ENCODE measurements around the gene SUN1. TPM values are rescaled to one million over a fixed set of nuclear protein-coding genes. Genes with fewer than 3 reads are reported as not detected.
A peak's percentile ranks its signal among the peaks of the same experiment; 100 is the strongest.

Gene SUN1
- total RNA-seq, 1 experiment from 2014 or later = 126 TPM

DNA sequence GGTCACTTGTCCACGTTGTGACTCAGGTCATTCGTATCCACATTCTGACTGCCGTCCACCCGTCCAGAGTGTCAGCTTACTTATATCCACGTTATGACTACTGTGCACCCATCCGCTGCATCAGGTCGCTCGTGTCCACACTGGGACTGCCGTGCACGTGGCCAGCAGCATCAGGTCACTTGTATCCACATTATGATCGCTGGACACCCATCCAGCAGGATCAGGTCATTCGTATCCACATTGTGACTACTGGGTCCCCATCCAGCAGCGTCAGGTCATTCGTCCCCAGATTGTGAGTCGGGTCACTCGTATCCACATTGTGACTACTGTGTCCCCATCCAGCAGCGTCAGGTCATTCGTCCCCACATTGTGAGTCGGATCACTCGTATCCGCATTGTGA is 47.3 kb upstream of the SUN1 start:
- no peaks in the 10 kb centered on the region for H3K4me1 Mint-ChIP-seq (ENCODE audit: insufficient read depth, unreplicated experiment)
- peaks cover 60% of the 10 kb centered on the region for H3K36me3 Mint-ChIP-seq (ENCODE audit: insufficient read depth, unreplicated experiment)

DNA sequence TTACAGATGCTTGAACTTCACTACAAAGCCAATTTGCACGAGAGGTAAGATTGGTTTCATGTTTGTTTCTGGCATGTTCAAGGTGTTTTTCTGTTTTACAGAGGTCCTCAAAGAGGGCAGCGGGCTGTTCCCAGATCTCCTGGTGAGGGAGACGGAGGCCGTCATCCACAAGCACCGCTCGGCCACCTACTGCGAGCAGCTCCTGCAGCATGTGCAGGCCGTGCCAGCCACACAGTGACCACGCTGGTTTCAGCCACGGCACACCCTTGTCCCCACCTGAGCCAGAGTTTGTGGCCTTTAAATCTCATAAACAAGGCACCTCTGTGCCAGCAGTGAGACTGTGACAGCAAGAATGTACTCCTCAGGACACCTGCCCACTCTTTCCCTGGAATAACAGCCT is 46.9 kb upstream of the SUN1 start:
- no peaks in the 10 kb centered on the region for H3K9me3 Mint-ChIP-seq (ENCODE audit: unreplicated experiment)
- peaks cover 55% of the 10 kb centered on the region for H3K36me3 Mint-ChIP-seq (ENCODE audit: insufficient read depth, unreplicated experiment)
- POLR2A ChIA-PET = interaction anchor here (1.3 to 1.6 kb wide), 2 partner anchors 27 to 46 kb away, joined by 4 to 6 read pairs; partner anchors contain the start of gene SUN1
- H3K4me1 Mint-ChIP-seq (ENCODE audit: insufficient read depth, unreplicated experiment) = no peaks in the 10 kb centered on the region
- no TSS peak for BruUV-seq (replicated peaks)
- intact Hi-C loops (cut with micrococcal nuclease) = no loop called here
- H3K4me3 Mint-ChIP-seq (ENCODE audit: unreplicated experiment) = no peak overlapping the region
- no peaks in the 10 kb centered on the region for H3K27me3 Mint-ChIP-seq (ENCODE audit: insufficient read depth, unreplicated experiment)
- TF ChIP-seq, protein P1, sequence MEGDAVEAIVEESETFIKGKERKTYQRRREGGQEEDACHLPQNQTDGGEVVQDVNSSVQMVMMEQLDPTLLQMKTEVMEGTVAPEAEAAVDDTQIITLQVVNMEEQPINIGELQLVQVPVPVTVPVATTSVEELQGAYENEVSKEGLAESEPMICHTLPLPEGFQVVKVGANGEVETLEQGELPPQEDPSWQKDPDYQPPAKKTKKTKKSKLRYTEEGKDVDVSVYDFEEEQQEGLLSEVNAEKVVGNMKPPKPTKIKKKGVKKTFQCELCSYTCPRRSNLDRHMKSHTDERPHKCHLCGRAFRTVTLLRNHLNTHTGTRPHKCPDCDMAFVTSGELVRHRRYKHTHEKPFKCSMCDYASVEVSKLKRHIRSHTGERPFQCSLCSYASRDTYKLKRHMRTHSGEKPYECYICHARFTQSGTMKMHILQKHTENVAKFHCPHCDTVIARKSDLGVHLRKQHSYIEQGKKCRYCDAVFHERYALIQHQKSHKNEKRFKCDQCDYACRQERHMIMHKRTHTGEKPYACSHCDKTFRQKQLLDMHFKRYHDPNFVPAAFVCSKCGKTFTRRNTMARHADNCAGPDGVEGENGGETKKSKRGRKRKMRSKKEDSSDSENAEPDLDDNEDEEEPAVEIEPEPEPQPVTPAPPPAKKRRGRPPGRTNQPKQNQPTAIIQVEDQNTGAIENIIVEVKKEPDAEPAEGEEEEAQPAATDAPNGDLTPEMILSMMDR (IDR thresholded peaks at IDR 0.05; ENCODE audit: unreplicated experiment) = no peak
- CTCF ChIA-PET = interaction anchor here (0.6 to 9.8 kb wide), 7 partner anchors 13 to 86 kb away, joined by 3 to 96 read pairs (median 4); no protein-coding TSS in a partner anchor
- no peak overlapping the region for H3K27ac Mint-ChIP-seq (ENCODE audit: low read depth, unreplicated experiment)
- no peak for DNase-seq (ENCODE audit: unreplicated experiment)

More for the DNA sequence above, 47.3 kb upstream of the SUN1 start:
- ChIA-PET POLR2A (interaction anchor here (1.0 kb wide), 1 partner anchor 47 kb away, joined by 3 read pairs; the partner anchor contains the start of gene SUN1), CTCF (interaction anchor here (0.6 to 9.8 kb wide), 4 partner anchors 13 to 87 kb away, joined by 3 to 96 read pairs (median 4); no protein-coding TSS in a partner anchor)
- DNase-seq (ENCODE audit: unreplicated experiment) = no peak
- intact Hi-C loops (cut with micrococcal nuclease) = no loop called here
- Mint-ChIP-seq H3K27me3 (ENCODE audit: insufficient read depth, unreplicated experiment) (no peaks in the 10 kb centered on the region), H3K4me3 (ENCODE audit: unreplicated experiment) (no peak overlapping the region), H3K27ac (ENCODE audit: low read depth, unreplicated experiment) (no peak overlapping the region), H3K9me3 (ENCODE audit: unreplicated experiment) (no peaks in the 10 kb centered on the region)
- TF ChIP-seq, protein P1 (IDR thresholded peaks at IDR 0.05; ENCODE audit: unreplicated experiment) = no peak
- BruUV-seq (replicated peaks) = no TSS peak

DNA sequence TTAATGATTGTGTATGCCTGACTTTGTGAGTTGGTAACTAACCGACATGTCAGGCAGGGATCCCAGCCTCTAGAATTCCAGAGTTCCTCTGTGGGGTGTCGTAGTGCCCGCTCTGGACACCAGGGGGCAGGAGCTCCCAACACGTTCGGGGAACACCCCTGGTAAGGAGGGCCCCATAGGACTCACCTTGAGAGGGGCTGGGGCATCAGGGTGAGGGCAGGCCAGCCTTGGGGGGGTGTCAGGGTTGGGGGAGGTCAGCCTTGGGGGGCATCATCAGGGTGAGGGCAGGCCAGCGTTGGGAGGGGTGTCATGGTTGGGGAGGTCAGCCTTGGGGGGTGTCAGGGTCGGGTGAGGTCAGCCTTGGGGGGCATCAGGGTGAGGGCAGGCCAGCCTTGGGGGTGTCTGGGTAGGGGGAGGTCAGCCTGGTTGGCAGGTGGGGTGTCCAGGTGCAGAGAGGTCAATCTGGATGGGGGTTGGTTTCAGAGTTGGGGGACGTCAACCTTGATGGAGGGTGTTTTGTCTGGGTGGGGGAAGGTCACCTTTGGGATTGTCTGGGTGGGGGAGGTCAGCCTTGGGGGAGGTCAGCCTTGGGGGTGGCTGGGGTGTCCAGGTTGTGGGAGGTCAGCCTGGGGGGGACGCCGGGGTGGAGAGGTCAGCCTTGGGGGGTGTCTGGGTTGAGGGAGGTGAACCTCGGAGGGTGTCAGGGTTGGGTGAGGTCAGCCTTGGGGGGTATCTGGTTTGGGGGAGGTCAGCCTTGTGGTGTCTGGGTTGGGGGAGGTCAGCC is 45.6 kb upstream of the SUN1 start:
- H3K36me3 Mint-ChIP-seq (ENCODE audit: insufficient read depth, unreplicated experiment) = peaks cover 48% of the 10 kb centered on the region
- intact Hi-C loops (cut with micrococcal nuclease) = loop anchor here (1.0 kb wide), 4 partner anchors 26 to 87 kb away; no protein-coding TSS in a partner anchor
- ChIA-PET POLR2A (interaction anchor here (0.7 to 2.7 kb wide), 4 partner anchors 26 to 87 kb away, joined by 3 to 15 read pairs (median 5); partner anchors contain the start of gene SUN1), CTCF (interaction anchor here (0.5 to 9.8 kb wide), 14 partner anchors 19 to 733 kb away, joined by 3 to 96 read pairs (median 3); no protein-coding TSS in a partner anchor)
- no peaks in the 10 kb centered on the region for H3K27me3 Mint-ChIP-seq (ENCODE audit: insufficient read depth, unreplicated experiment)
- peak overlapping the region; percentile 23 for H3K27ac Mint-ChIP-seq (ENCODE audit: low read depth, unreplicated experiment)
- peak; percentile 71 for DNase-seq (ENCODE audit: unreplicated experiment)
- TF ChIP-seq, protein P1 (IDR thresholded peaks at IDR 0.05; ENCODE audit: unreplicated experiment) = peak; percentile 83
- no TSS peak for BruUV-seq (replicated peaks)
- no peak overlapping the region for H3K4me3 Mint-ChIP-seq (ENCODE audit: unreplicated experiment)
- H3K9me3 Mint-ChIP-seq (ENCODE audit: unreplicated experiment) = no peaks in the 10 kb centered on the region
- H3K4me1 Mint-ChIP-seq (ENCODE audit: insufficient read depth, unreplicated experiment) = no peaks in the 10 kb centered on the region

Data from MCF 10A (cell line).